ENCODE results near the gene CD300LG.

- TF ChIP-seq POLR2A (IDR thresholded peaks at IDR 0.05; ENCODE audit: low read length) (no peak), GATA1 (IDR thresholded peaks at IDR 0.05; ENCODE audit: low read depth, low read length) (no peak)
Observed at GRCh38 chr17:43900183-43900857, 53.3 kb downstream of the CD300LG start.
